H1 (cell line): ENCODE results near the gene SLC35E3. TPM values are rescaled to one million over a fixed set of nuclear protein-coding genes. Genes with fewer than 3 reads are reported as not detected.

Experiments used
- CTCF ChIA-PET: fragments of 300-600 bp; sonication (Branson Sonifier 250); formaldehyde crosslinking; loops from one replicate; lab custom pipeline; 2021; ENCODE audit not compliant: partially characterized antibody; lab: Charles Lee
- POLR2A ChIA-PET: fragments of 300-600 bp; sonication (Branson Sonifier 250); formaldehyde crosslinking; loops from one replicate; lab custom pipeline; 2021; ENCODE audit warnings: inconsistent platforms; ENCODE audit not compliant: partially characterized antibody; lab: Charles Lee
- DNase-seq, 2 experiments: peaks; one replicate each; pipeline versions ENCODE4 v3.0.0 to v3.0.0-alpha.2; 2010 to 2022; ENCODE audit warnings: low spot score in 2 of 2, low read depth in 1 of 2, mixed read lengths in 1 of 2
- FAIRE-seq: peaks from 2 replicates; lab custom pipeline; 2011; peaks lifted over from hg19 to GRCh38; lab: Jason Lieb, UNC
- H2AFZ ChIP-seq: 2 replicates; pipeline ENCODE4 v1.8.1; 2012; ENCODE audit warnings: low read length, inconsistent platforms
- H2AK5ac ChIP-seq: 2 replicates; pipeline ENCODE4 v1.6.1; 2013; ENCODE audit warnings: low read depth, low read length
- H2BK120ac ChIP-seq: replicated peaks from 2 replicates; pipeline ENCODE3; 2013; ENCODE audit warnings: low read depth, low read length, inconsistent platforms
- H2BK12ac ChIP-seq: 2 replicates; pipeline ENCODE4 v1.6.1; 2013; ENCODE audit warnings: low read depth, low read length
- H2BK15ac ChIP-seq: 2 replicates; pipeline ENCODE4 v1.6.1; 2013; ENCODE audit warnings: low read length
- H2BK20ac ChIP-seq: 2 replicates; pipeline ENCODE4 v1.6.1; 2013; ENCODE audit warnings: low read length
- H2BK5ac ChIP-seq: 2 replicates; pipeline ENCODE4 v1.6.1; 2013; ENCODE audit warnings: low read depth, low read length
- H3K14ac ChIP-seq: 2 replicates; pipeline ENCODE4 v1.6.1; 2013; ENCODE audit warnings: inconsistent platforms; ENCODE audit not compliant: insufficient read length
- H3K18ac ChIP-seq: 2 replicates; pipeline ENCODE4 v1.6.1; 2013; ENCODE audit warnings: low read length; ENCODE audit errors: extremely low read depth
- H3K23ac ChIP-seq: 2 replicates; pipeline ENCODE4 v1.6.1; 2013; ENCODE audit warnings: inconsistent platforms; ENCODE audit not compliant: insufficient read length
- H3K23me2 ChIP-seq: 2 replicates; pipeline ENCODE4 v1.6.1; 2013; ENCODE audit warnings: low read depth, low read length
- H3K27ac ChIP-seq: 2 replicates; pipeline ENCODE4 v1.6.1; 2011; ENCODE audit warnings: low read depth, low read length, inconsistent platforms
- H3K27me3 ChIP-seq, 4 experiments: replicated peaks in 1 of 4; 1 replicate in 1 of 4; 2 replicates in 3 of 4; pipeline versions ENCODE4 v1.6.1 to v1.8.1; 2011 to 2013; ENCODE audit warnings: low read length in 3 of 4, mild to moderate bottlenecking in 3 of 4, inconsistent platforms in 2 of 4, mixed read lengths in 2 of 4, moderate library complexity in 1 of 4; ENCODE audit not compliant: control insufficient read depth in 3 of 4, insufficient read depth in 3 of 4; ENCODE audit errors: extremely low read depth in 1 of 4
- H3K36me3 ChIP-seq, 4 experiments: 2 replicates each; pipeline versions ENCODE4 v1.6.1 to v1.8.1; 2011 to 2013; ENCODE audit warnings: mild to moderate bottlenecking in 4 of 4, low read length in 3 of 4, moderate library complexity in 2 of 4, control low read depth in 1 of 4, inconsistent platforms in 1 of 4; ENCODE audit not compliant: insufficient read depth in 4 of 4, control insufficient read depth in 2 of 4
- H3K4ac ChIP-seq: replicated peaks from 2 replicates; pipeline ENCODE3; 2013; ENCODE audit warnings: low read length, low read depth, mixed read lengths, inconsistent platforms; ENCODE audit not compliant: insufficient read length
- H3K4me1 ChIP-seq, 4 experiments: replicated peaks in 1 of 4; 1 replicate in 1 of 4; 2 replicates in 3 of 4; pipeline versions ENCODE4 v1.6.1 to v1.8.1; 2011 to 2013; ENCODE audit warnings: low read length in 3 of 4, inconsistent platforms in 2 of 4, mixed read lengths in 1 of 4; ENCODE audit not compliant: insufficient read depth in 4 of 4, control insufficient read depth in 3 of 4
- H3K4me2 ChIP-seq, 2 experiments: 2 replicates each; pipeline versions ENCODE4 v1.6.1 to v1.8.1; 2011 to 2013; ENCODE audit warnings: low read depth in 2 of 2, low read length in 2 of 2, control low read depth in 1 of 2, inconsistent platforms in 1 of 2, mild to moderate bottlenecking in 1 of 2; ENCODE audit not compliant: insufficient read depth in 1 of 2
- H3K4me3 ChIP-seq, 4 experiments: fragments of 200-600, 300-600 bp in 1 of 4; sonication (generic), shearing (Covaris generic), sonication (Bioruptor Twin) in 1 of 4; 2 replicates each; pipeline versions ENCODE4 v1.5.1 to v1.8.1; 2011 to 2016; ENCODE audit warnings: low read length in 4 of 4, low read depth in 3 of 4, control low read depth in 2 of 4, inconsistent platforms in 2 of 4, mild to moderate bottlenecking in 2 of 4, mixed read lengths in 1 of 4, moderate library complexity in 1 of 4; ENCODE audit not compliant: insufficient read depth in 2 of 4; ENCODE audit errors: extremely low read depth in 1 of 4
- H3K56ac ChIP-seq: replicated peaks from 2 replicates; pipeline ENCODE3; 2013; ENCODE audit warnings: low read depth, mild to moderate bottlenecking, mixed read lengths, low read length, inconsistent platforms; ENCODE audit not compliant: insufficient read length
- H3K79me1 ChIP-seq: 2 replicates; pipeline ENCODE4 v1.6.1; 2013; ENCODE audit warnings: low read depth, low read length, control low read depth
- H3K79me2 ChIP-seq, 2 experiments: 2 replicates each; pipeline versions ENCODE4 v1.6.1 to v1.8.1; 2012 to 2013; ENCODE audit warnings: low read length in 2 of 2, mild to moderate bottlenecking in 2 of 2, inconsistent platforms in 1 of 2; ENCODE audit not compliant: insufficient read depth in 2 of 2, control insufficient read depth in 1 of 2
- H3K9ac ChIP-seq, 4 experiments: replicated peaks in 1 of 4; 1 replicate in 1 of 4; 2 replicates in 3 of 4; pipeline versions ENCODE4 v1.6.1 to v1.8.1; 2011 to 2013; ENCODE audit warnings: low read depth in 3 of 4, low read length in 3 of 4, control low read depth in 2 of 4, mild to moderate bottlenecking in 2 of 4, moderate library complexity in 2 of 4, inconsistent platforms in 1 of 4; ENCODE audit errors: extremely low read depth in 1 of 4
- H3K9me3 ChIP-seq, 2 experiments: 2 replicates each; pipeline versions ENCODE4 v1.6.1 to v1.8.1; 2012 to 2013; ENCODE audit warnings: mild to moderate bottlenecking in 2 of 2, moderate library complexity in 2 of 2, control low read depth in 1 of 2, inconsistent platforms in 1 of 2, low read depth in 1 of 2, low read length in 1 of 2, mixed read lengths in 1 of 2; ENCODE audit not compliant: insufficient read depth in 2 of 2
- H4K20me1 ChIP-seq, 2 experiments: replicated peaks in 1 of 2; 2 replicates each; pipeline versions ENCODE3 to v1.8.1; 2011 to 2013; ENCODE audit warnings: inconsistent platforms in 2 of 2, low read length in 2 of 2, mild to moderate bottlenecking in 1 of 2; ENCODE audit not compliant: insufficient read depth in 2 of 2, control insufficient read depth in 1 of 2
- H4K5ac ChIP-seq: 2 replicates; pipeline ENCODE4 v1.6.1; 2013; ENCODE audit warnings: low read length, low read depth, mixed read lengths, inconsistent platforms; ENCODE audit not compliant: insufficient read length
- H4K8ac ChIP-seq: 2 replicates; pipeline ENCODE4 v1.8.0; 2013; ENCODE audit warnings: mild to moderate bottlenecking, moderate library complexity, low read length, inconsistent platforms; ENCODE audit not compliant: insufficient read depth; ENCODE audit errors: extremely low read depth
- H4K91ac ChIP-seq: replicated peaks from 2 replicates; pipeline ENCODE3; 2013; ENCODE audit warnings: low read length, mixed read lengths, inconsistent platforms; ENCODE audit not compliant: insufficient read length
- ATF3 ChIP-seq: IDR thresholded peaks from 2 replicates; pipeline ENCODE4 v1.6.1; 2011; ENCODE audit warnings: low read depth, mild to moderate bottlenecking, low read length; ENCODE audit not compliant: insufficient read depth
- BACH1 ChIP-seq: IDR thresholded peaks from 2 replicates; pipeline ENCODE4 v1.6.1; 2012; ENCODE audit warnings: low read length, improper control_type of control experiment
- BCL11A ChIP-seq, 2 experiments: IDR thresholded peaks; one replicate each; pipeline ENCODE4 v1.6.1; 2011; ENCODE audit warnings: low read depth in 2 of 2, low read length in 2 of 2, mild to moderate bottlenecking in 2 of 2
- CEBPB ChIP-seq: IDR thresholded peaks from 2 replicates; pipeline ENCODE4 v1.6.1; 2012; ENCODE audit warnings: low read depth, low read length
- CHD2 ChIP-seq: IDR thresholded peaks from 2 replicates; pipeline ENCODE4 v1.6.1; 2012; ENCODE audit warnings: low read length, improper control_type of control experiment
- CREB1 ChIP-seq: IDR thresholded peaks from 2 replicates; pipeline ENCODE4 v1.6.1; 2012; ENCODE audit warnings: inconsistent platforms
- EGR1 ChIP-seq: IDR thresholded peaks from 2 replicates; pipeline ENCODE4 v1.6.1; 2011; ENCODE audit warnings: low read depth, low read length, borderline replicate concordance
- FOSL1 ChIP-seq: IDR thresholded peaks from 2 replicates; pipeline ENCODE4 v1.6.1; 2011; ENCODE audit warnings: mild to moderate bottlenecking, low read depth, low read length, moderate library complexity; ENCODE audit not compliant: insufficient read depth
- GTF2F1 ChIP-seq: IDR thresholded peaks from 2 replicates; pipeline ENCODE4 v1.6.1; 2012; ENCODE audit warnings: low read depth, low read length, improper control_type of control experiment, borderline replicate concordance
- KDM4A ChIP-seq: IDR thresholded peaks from one replicate; pipeline ENCODE4 v1.7.1; 2012; ENCODE audit warnings: low read depth, mild to moderate bottlenecking, moderate library complexity, low read length, inconsistent platforms; ENCODE audit not compliant: severe bottlenecking
- MAX ChIP-seq: IDR thresholded peaks from 2 replicates; pipeline ENCODE4 v1.6.1; 2012; ENCODE audit warnings: inconsistent platforms
- POLR2AphosphoS5 ChIP-seq: IDR thresholded peaks from 2 replicates; pipeline ENCODE4 v1.6.1; 2011; ENCODE audit warnings: low read depth, low read length
- SIN3A ChIP-seq, 2 experiments: IDR thresholded peaks in 1 of 2; conservative IDR thresholded peaks in 1 of 2; 2 replicates each; pipeline ENCODE4 v1.6.1; 2011 to 2012; ENCODE audit warnings: low read length in 2 of 2, improper control_type of control experiment in 1 of 2, low read depth in 1 of 2, mild to moderate bottlenecking in 1 of 2
- SIRT6 ChIP-seq: IDR thresholded peaks from one replicate; pipeline ENCODE4 v1.7.1; 2012; ENCODE audit warnings: low read length, inconsistent platforms
- SP2 ChIP-seq: IDR thresholded peaks from 2 replicates; pipeline ENCODE4 v1.6.1; 2012; ENCODE audit warnings: mild to moderate bottlenecking, low read length, inconsistent platforms
- ZNF274 ChIP-seq: IDR thresholded peaks from 2 replicates; pipeline ENCODE4 v1.7.0; 2012; ENCODE audit warnings: low read length, borderline replicate concordance; ENCODE audit errors: extremely low read depth
- whole genome bisulfite sequencing, 2 experiments: shearing (Covaris generic) in 1 of 2; methylation state at CpG; one replicate each; pipeline versions ENCODE4 v1.1.6 to v1.1.7; 2013 to 2015; ENCODE audit warnings: low lambda C conversion rate in 2 of 2, mixed read lengths in 2 of 2, inconsistent platforms in 1 of 2, low coverage in 1 of 2, missing lambda C conversion rate in 1 of 2; ENCODE audit not compliant: insufficient replicate concordance in 2 of 2, insufficient coverage in 1 of 2, insufficient read length in 1 of 2; ENCODE audit errors: extremely low coverage in 1 of 2, missing lambda C conversion rate in 1 of 2; 5-methylcytosine and 5-hydroxymethylcytosine counted together
- polyA plus RNA-seq, 7 experiments: library from polyadenylated mRNA; depleted of rRNA in 3 of 7; stranded (reverse) in 5 of 7; unstranded in 2 of 7; fragments of >200 nt in 5 of 7; fragments of 200-250 nt in 2 of 7; gene quantifications; 1 replicate in 5 of 7; 2 replicates in 1 of 7; 4 replicates in 1 of 7; pipeline versions ENCODE4 v1.2.1 to v1.2.3, GENCODE V29; 2011 to 2013; ENCODE audit warnings: missing spikeins in 2 of 7, mixed read lengths in 2 of 7
- total RNA-seq: library from RNA; stranded (reverse); fragmentation: NEBNext Ultra II Directional; extraction: Animal tissue kit (Norgen Biotek cat#: 25700); gene quantifications from 2 replicates; pipeline ENCODE4 v1.2.1, GENCODE V29; 2021

SLC35E3 gene
- total and polyA plus RNA-seq, 2 of the 8 experiments (the other 6 are each of a cell fraction or from before 2014, with no cell fraction given): 10.0 to 10.9 TPM

- Histone ChIP-seq H4K91ac (no peak overlapping the region), H3K79me2 (no peaks in the 10 kb centered on the region), H3K23ac (no peak overlapping the region), H3K4me2 (no peak overlapping the region), H2BK15ac (no peak overlapping the region), H3K9me3 (no peaks in the 10 kb centered on the region), H2BK5ac (no peak overlapping the region), H3K23me2 (no peaks in the 10 kb centered on the region), H4K8ac (no peak overlapping the region), H4K20me1 (no peaks in the 10 kb centered on the region), H3K9ac (no peak overlapping the region; a peak in 1 of 7 replicates), H2BK20ac (no peak overlapping the region), H3K18ac (no peak overlapping the region), H3K4me1 (peaks cover 0 to 3% (median 0%) of the 10 kb centered on the region in 4 experiments; a peak in 1 of 7 replicates), H2BK120ac (no peak overlapping the region), H3K4ac (no peak overlapping the region), H3K4me3 (no peak overlapping the region), H2AK5ac (no peak overlapping the region), H2BK12ac (no peak overlapping the region), H3K27ac (no peak overlapping the region), H3K79me1 (no peaks in the 10 kb centered on the region), H3K56ac (no peak overlapping the region), H3K27me3 (no peaks in the 10 kb centered on the region), H3K14ac (no peak overlapping the region), H4K5ac (no peak overlapping the region), H3K36me3 (no peaks in the 10 kb centered on the region), H2AFZ (no peak overlapping the region)
- no peak for FAIRE-seq
- 94% methylated on average over 6 of the region's 6 CpGs; no CpG with 5 or more reads in 1 of the 2 experiments for WGBS, 2 experiments
- POLR2A ChIA-PET: no interaction called here
- no peak for DNase-seq
- CTCF ChIA-PET: no interaction called here
- TF ChIP-seq CREB1 (no peak), SIRT6 (no peak), FOSL1 (no peak), POLR2AphosphoS5 (no peak), CHD2 (no peak), CEBPB (no peak), ZNF274 (no peak), GTF2F1 (no peak), EGR1 (no peak), MAX (no peak), SP2 (no peak), SIN3A (conservative IDR thresholded peaks at IDR 0.05 in 1 of 2, IDR thresholded peaks at IDR 0.05 in 1 of 2; ENCODE audit: low read depth in 1 of 2, low read length in 2 of 2) (no peak), KDM4A (no peak), ATF3 (no peak), BCL11A (IDR thresholded peaks at IDR 0.05; ENCODE audit: low read depth in 2 of 2, low read length in 2 of 2) (no peak), BACH1 (no peak)
These were observed 34.8 kb downstream of the SLC35E3 start for GRCh38 chr12:68780731-68781130.
